Activated CD4-positive, CD25-positive, alpha-beta regulatory T cell treated with anti-CD3 and anti-CD28 coated beads, Interleukin-2, amount 50 U/mL, for 24 hours (primary cell): ENCODE measurements around the gene PTPRN2.
"Not testable (repeated sequence)": the region's sequence is repeated elsewhere in the genome, so short reads cannot be mapped to it uniquely, and the experiment has no call there.

ENCODE experiments used
- ATAC-seq, 2 donors: fragments of 150-1000 bp; cut with Tn5 transposase; one replicate each; pipeline ENCODE4 v1.10.0; 2021; ENCODE audit warnings: mild to moderate bottlenecking in 1 of 2, moderate library complexity in 1 of 2

PTPRN2 gene

DNA sequence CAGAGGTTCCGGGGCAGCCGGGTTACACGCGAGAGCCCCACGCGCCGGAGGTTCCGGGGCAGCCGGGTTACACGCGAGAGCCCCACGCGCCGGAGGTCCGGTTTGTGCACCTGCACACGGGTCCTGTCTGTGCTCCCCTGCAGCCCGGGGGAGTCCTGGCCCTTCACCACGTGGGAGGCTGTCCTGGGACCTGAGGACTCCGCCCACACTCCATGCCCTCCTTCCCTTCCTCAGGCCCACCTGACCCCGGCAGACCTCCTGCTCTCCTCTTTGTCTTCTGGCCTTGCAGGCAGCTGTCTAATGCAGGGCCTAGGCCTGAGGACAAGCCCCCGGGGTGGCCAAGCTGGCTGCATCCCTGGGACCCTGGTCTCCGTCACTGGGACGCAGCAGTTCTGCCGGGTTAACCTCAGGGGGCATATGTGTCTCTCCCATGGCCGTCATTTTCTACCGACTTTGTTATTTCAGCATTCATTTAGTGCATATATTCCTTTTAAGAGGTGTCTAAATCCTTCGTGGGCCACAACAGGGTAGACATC lies 876.2 kb downstream of the PTPRN2 start:
- ATAC-seq = no peak

DNA sequence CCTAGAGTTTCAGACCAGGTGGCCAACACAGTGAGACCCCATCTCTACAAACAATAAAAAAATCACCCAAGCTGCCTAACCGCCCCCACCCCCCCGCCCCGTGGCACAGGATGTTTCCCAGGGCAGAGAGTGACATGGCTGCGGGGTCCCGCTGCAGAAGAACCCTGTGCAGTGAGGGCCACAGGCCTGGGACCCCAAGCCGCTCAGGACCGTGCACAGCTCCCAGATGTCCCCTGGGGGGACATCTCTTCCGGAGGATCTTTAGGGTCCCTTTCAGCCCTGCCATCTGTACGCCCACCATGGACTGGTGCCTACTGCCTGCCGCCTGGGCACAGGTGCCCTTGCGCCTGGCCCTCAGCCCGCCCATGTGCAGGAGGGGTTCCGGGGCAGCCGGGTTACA lies 877.2 kb downstream of the PTPRN2 start:
- ATAC-seq = no peak

DNA sequence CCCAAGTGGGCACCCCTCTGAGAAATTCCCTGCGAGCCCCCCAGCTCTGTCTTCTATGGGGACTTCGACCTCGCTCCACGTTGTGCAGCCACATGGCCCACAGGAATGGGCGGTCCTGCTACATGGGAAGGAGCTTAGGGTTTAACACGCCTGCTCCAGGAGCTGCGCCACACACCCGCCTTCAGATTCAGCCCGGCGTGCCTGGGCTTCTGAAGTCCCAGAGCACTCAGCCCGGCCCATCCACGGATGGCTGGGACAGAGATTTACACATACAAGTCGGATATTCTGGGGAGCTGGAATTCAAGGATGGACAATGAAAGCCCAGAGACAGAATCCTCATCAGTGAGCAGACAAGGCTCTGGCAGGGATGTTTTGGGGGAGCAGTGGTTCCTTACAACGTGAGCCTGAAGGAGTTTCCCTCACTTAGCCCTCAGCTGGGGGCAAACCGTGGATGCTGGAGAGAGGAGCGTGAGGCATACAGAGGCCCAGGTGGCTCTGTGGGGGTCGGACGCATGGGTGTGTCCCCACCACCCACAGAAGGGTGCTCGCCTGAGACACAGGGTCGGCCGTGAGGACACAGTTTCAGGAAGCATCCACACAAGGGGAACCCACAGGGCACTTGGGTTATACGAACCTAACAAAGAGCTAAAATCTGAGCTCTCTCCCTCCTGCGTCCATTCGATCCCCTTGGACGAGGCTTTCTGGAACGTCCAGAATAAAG lies 877.9 kb downstream of the PTPRN2 start:
- ATAC-seq = no peak

DNA sequence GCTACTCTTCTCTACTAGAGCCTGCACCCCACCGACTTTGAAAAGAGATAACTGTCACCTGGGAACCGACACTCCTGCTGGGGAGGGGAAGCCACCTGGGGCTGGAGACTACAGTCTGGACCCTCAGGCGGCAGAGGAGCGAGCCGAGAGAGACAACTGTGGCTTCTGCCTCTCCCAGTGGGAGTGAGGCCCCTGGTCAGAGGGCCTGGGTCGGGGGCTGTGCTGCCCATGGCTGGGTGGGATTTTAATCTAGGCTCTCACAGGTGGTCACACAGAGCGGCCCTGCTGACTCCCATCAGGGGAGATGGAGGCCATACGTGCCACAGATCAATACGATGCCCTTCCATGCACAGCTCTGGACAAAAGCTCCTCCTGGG lies 878.7 kb downstream of the PTPRN2 start:
- ATAC-seq = no peak

DNA sequence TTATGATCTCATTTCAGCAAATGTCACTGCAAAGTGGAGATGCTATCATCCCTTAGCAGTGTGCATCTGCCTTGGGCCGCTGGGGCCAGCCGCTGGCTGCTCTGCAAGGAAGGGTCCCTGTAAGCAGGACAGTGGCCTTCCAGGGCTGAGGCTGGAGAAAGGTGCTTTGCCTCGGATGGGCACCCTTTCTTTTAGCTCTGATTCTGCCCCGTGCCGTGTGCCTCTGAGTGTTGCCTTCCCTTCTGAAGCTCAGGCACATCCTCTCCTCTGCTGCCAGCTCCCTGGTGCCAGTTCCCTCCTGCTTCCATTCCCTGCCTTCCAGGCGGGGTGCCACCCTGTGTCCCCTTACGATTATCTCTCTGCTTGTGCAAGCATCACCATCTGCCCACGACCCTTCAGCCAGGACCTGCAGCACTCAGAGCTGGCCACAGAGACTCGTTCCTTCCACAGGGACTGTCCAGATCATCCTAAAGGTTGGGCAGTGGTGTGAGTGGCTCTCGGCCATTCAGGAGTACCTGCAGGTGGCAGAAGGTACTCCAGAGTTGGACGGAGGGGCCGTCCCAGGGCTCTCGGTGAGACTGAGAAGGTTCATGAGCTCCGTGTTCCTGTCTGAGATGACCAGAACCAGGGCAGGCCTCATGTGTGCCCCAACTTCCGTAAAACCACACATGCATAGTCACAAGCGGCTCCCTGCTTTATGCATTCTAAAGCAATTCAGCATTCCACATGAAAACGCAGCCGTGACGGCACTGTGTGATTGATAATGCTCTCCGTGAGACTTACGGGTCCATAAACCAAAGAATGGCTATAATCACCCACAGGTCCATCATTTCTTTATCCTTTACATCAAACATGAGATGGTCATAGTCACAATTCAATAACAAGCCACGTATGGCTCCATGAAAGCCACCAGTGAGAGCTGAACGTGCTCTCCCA lies 879.4 kb downstream of the PTPRN2 start:
- ATAC-seq = no peak

DNA sequence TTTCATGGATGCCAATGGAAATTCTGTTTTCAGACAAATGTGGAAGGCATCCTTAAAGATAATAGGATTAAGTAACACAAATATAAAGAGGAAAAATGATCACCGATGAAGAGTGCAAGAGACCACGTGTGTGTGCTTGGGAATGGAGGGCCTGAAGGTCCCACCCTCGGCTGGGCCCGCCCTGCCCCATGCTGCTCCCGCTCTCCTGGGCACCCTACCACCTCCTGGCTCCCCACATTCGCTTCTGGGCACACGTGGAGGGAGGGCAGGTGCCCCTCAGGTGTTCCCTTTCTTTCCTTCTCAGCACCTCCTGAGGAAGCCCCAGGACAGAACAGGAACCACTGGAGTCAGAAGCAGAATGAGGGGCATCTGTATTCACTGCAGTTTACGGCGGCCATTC lies 883.3 kb downstream of the PTPRN2 start:
- ATAC-seq = no peak

DNA sequence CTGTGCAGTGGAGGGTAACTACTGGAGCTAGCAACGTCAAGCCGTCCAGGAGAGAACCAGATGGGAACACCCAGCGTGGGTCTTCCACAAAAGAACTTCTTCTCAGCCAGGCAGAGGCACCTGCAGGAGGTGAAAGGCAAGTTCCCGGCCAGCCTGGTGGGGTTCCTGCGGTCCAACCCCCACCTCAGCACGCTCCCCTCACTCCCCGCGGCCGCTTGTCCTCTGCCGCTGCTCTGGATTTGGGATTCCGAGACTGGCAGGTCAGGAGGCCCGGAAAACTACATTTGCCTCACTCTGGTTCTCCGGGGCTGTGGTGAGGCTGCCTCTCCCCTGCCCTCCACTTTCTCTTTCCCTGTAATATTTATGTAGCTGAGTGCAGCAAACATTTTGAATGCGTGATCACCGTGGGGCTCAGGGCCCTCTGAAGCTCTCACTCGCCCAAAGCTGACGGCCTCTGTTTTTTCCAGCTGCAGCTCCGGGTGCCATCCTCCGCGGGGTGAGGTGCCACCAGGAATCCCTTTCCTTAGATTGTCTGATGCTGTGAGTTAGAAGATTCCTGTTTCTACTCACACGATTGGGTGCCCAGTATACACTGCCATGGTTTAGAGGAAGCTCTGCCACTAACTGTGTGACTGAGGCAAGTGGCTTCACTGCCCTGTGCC lies 884.0 kb downstream of the PTPRN2 start:
- ATAC-seq = no peak

DNA sequence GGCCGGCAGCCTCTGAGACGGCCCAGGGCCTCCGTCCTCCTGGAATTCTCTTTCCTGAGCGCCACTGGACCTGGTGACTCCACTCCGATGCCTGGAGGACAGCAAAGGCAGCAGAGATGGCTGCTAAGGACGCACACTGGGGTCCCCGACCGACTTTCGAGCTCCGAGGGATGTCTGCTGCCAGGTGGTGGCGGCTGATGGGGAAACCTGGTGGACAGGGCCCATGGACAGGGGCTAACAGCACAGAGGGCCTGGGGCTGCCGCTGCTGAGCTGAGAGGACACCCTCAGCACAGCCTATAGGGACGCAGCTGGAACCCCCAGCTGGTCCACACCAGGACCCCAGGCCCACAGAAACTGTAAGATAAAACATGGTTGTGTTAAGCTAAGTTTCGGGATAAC lies 884.5 kb downstream of the PTPRN2 start:
- no peak for ATAC-seq

DNA sequence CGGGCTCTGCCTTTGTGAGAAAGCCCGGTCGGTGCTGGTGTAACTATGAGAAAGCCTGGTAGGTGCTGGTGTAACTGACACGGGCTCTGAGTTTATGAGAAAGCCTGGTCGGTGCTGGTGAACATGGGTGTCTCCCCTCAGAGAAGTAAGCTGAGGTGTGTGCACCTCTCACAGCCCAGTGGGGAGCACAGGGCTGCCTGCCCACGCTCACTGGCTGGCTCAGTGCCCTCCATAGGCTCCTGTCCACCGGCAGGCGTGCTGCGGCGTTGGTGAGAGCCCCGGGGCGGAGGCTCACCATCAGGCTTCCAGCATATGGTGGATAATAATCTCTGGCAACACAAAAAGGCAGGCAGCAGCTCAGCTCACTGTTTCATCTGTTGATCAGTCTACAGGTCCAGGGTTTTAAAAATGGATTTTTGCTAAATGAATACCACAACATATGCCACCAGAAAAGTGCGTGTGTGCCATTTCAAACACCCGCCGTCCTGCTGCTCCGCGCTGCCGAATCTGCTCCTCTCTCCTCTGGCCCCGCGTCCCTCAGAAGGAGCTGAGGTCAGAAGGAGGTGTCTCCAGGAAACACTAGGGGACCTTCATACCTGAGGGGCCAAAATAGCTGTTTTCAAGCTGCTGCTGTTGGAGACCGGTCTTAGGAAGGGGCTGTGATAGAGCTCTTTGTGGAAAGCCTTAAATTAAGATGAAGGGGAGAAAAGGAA lies 885.2 kb downstream of the PTPRN2 start:
- ATAC-seq = no peak

DNA sequence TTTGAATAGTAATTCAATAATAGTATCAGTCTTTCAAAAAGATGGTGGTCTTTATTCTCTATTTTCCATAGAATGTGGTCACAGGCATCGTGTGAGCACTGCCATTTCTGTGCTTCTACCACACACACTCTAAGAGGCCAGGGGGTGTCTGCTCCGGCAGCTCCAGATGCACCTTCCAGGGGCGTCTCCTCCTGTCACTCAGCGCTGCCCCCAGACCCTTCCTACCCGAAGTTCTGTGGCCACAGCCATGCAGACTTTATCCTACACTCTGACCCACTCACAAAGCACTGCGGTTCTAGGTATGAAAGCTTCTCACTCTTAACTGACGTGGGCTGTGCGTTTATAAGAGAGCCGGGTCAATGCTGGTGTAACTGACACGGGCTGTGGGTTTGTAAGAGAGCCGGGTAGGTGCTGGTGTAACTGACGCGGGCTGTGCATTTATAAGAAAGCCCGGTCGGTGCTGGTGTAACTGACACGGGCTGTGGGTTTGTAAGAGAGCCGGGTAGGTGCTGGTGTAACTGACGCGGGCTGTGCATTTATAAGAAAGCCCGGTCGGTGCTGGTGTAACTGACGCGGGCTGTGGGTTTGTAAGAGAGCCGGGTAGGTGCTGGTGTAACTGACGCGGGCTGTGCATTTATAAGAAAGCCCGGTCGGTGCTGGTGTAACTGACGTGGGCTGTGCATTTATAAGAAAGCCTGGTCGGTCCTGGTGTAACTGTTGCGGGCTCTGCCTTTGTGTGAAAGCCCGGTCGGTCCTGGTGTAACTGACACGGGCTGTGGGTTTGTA lies 886.0 kb downstream of the PTPRN2 start:
- not testable (repeated sequence) for ATAC-seq

DNA sequence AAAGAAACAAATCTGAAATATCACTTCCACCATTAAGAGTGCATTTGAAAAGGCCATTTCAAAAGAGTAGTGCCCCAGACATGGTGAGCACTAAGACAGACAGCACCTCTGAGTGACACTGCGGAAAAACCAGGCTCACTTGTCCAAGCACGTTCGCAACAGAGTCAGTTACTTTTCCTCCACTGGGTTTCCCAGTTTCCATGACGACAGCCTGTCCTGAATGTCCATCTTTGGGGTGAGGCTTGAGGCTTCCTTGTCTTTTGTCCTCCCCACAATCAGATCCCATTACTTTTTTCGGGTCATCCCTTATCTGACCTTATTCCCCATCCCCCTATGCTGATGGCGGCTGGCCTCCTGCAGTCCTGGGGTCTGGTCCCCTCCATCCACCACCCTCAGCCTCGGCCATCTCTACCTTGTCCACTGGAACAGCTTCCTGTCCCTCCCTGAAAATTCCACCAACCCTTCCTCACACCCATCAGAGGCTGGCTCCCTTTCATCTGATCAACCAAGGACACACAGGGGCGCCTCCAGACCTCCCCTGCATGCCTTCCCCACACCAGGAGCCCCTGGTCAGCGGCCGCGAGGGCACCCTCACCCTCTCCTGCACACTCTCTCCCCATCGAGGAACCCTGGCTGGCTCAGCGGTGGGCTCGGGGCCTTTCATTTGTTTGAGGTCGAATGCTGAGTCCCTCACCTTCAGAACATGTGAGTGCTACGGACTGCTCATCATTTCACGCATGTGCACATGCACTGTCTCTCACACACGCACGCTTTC lies 887.2 kb downstream of the PTPRN2 start:
- ATAC-seq = no peak

DNA sequence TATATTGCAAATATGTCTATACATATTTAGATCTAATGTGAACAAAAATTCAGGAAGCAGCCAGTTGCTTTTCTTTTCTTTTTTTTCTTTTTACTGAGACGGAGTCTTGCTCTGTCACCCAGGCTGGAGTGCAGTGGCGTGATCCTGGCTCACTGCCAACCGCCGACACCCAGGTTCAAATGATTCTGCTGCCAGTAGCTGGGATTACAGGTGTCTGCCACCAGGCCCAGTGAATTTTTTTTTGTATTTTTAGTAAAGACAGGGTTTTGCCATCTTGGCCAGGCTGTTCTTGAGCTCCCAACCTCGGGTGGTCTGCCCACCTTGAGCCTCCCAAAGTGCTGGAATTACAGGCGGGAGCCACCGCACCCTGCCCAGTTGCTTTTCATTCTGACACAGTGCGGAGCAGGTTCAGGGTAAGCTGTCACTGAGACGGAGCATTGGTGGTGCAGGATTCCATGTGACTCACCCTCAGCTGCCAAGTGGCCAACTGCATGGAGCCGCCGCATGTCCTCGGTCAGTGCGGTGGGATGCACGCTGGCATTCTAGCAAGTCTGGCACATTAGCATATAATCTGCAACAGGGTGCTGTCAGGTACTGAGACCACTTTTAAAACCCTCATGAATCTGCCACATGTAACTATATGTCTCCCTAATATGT lies 888.1 kb downstream of the PTPRN2 start:
- ATAC-seq = no peak

DNA sequence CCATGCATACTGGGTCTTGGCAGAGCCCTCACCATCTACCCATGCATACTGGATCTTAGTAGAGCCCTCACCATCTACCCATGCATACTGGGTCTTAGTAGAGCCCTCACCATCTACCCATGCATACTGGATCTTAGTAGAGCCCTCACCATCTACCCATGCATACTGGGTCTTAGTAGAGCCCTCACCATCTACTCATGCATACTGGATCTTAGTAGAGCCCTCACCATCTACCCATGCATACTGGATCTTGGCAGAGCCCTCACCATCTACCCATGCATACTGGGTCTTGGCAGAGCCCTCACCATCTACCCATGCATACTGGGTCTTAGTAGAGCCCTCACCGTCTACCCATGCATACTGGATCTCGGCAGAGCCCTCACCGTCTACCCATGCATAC lies 890.3 kb downstream of the PTPRN2 start:
- ATAC-seq = not testable (repeated sequence)

DNA sequence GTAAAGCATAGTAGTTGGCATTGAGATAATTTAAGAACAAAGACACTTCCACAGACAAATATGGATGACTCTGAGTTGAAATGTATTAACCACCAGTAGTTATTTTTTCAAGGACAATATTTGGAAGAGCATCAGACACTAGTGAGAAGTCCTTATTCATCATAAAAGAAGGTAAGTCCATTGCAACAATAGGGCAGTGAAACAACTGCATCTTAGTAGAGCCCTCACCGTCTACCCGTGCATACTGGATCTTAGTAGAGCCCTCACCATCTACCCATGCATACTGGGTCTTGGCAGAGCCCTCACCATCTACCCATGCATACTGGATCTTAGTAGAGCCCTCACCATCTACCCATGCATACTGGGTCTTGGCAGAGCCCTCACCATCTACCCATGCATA lies 892.0 kb downstream of the PTPRN2 start:
- ATAC-seq = not testable (repeated sequence)

DNA sequence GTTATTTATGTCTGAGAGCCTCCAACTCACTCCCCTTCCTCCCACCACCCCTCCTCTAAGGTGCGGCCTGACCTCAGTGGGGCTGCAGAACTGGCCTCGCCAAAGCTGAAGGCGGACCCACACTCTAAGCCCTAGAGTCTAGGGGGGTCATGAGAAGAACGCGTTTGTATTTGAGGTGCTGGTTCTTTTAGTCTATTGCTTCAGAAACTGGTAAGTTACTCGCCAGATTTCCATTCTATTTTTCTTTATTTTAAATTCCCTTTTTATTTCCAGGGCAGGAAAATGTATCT lies 893.3 kb downstream of the PTPRN2 start:
- ATAC-seq = no peak

DNA sequence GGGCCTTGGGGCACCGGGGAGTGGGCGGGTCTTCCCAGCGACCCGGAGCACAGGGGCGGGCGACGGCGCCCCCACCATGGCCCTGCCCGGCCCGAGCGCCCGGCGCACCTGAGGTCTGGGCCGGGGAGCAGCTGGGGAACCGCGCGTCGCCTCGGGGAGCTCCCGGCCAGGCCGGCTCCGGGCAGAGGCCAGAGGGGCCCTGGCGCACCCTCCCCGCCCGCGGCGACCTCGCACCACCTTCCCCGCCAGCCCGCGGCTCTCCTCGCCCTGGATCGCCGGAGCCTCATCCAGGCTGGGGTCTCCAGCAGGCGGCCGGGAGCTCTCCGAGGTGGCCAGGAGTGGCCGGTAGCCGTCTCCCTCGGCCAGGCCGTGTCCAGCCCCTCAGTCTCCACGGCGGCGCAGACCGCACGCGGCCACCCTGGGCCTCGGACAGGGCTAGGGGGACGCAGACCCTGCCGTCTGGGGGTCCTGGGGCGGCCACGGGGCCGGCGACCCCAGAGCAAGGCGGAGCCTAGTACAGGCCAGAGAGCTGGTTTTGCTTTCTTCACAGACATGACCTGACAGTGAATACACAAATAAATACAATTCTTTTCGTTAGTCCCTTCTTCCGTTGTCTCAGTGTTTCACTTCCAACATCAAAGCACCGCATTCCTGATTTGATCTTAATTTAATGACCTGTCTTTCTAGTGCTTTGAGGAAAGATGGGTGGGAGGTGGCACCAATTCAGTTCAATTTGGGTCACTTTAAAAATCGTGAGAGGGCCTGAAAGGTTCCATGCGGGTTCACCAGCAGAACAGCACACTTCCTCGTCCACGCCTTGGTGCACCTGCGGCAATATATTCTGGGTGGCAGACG lies 893.9 kb downstream of the PTPRN2 start:
- ATAC-seq = no peak

DNA sequence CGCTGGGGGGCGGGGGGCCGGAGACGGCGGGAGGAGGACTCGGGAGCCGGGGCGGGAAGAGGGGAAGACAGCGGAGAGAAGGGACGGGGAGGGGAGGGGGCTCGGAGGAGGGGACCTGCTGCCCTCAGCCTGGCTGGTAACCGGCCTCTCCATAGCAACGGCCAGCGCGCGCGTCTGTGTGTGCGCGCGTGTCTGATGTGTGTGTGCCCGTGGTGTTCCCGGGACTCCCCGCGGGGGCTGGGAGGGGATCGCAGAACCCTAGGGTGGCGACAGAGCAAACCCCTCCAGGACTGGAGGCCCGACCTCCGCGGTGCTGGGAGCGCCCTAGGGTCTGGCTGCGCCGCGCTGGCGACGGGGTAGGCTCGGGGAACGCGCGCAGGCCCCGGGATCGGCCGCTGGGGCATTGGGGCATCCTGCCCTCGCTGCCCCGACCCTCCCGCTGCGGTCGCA lies 894.5 kb downstream of the PTPRN2 start:
- ATAC-seq = no peak

DNA sequence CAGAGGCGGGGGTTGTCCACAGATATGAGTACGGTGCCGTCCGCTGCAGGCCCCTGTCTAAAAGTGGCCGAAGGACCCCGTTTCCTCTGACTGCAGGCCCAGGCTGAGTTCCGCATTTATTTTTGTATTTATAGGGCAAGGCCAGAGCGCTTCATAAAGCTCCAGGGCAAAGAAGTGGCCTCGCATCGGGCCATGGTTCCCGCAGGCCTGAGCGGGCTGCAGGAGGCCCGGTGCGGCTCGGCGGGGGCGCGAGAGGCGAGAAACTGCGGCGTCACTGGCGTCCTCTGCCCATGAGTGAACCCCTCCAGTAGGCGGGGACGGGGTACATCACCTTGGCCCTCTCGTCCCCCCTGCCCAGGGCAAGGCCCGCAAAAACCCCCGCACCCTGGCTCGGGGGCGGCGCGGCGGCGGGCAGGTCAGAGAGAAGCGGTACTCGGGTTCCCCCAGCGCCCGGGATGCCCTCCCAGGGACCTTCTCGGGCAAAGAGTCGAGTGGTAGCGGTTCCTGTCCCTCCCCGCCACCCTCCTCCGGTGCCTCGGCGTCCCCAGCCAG lies 895.1 kb downstream of the PTPRN2 start:
- ATAC-seq = no peak
